ENCODE results near the gene SHPK. TPM values are rescaled to one million over a fixed set of nuclear protein-coding genes. Genes with fewer than 3 reads are reported as not detected.

SHPK gene
- total and polyA plus RNA-seq, 2 of the 4 experiments (the other 2 are of a cell fraction), result 11.1 to 14.3 TPM

GRCh38 chr17:3675886-3676285 lies 39.8 kb upstream of the SHPK start:
- Histone ChIP-seq H3K9me3 (ENCODE audit: control insufficient read depth, insufficient read depth, low read length) (no peaks in the 10 kb centered on the region), H2BK20ac (ENCODE audit: low read depth, low read length) (no peak overlapping the region), H3K4ac (ENCODE audit: low read depth, low read length) (no peak overlapping the region), H2AK9ac (replicated peaks; ENCODE audit: low read depth, low read length, poor library complexity) (no peak overlapping the region), H3K9ac (ENCODE audit: low read depth, low read length) (no peak overlapping the region), H3K4me2 (ENCODE audit: low read depth, low read length) (no peak overlapping the region), H4K5ac (ENCODE audit: low read depth, low read length) (no peak overlapping the region), H3K18ac (ENCODE audit: low read depth, low read length) (no peak overlapping the region), H3K23ac (ENCODE audit: low read depth, low read length) (no peak overlapping the region), H3K56ac (ENCODE audit: extremely low read depth, insufficient read depth, low read length) (no peak overlapping the region), H3K4me1 (ENCODE audit: control insufficient read depth, insufficient read depth, low read length) (no peaks in the 10 kb centered on the region), H4K91ac (ENCODE audit: insufficient read depth, low read depth, low read length) (no peak overlapping the region), H3K27ac (ENCODE audit: insufficient read depth, low read length) (no peak overlapping the region), H2BK120ac (ENCODE audit: low read depth, low read length) (no peak overlapping the region), H2AK5ac (ENCODE audit: low read depth, low read length) (no peak overlapping the region), H2AFZ (replicated peaks; ENCODE audit: low read length, poor library complexity) (no peak overlapping the region), H2BK5ac (ENCODE audit: low read depth, low read length, poor library complexity, severe bottlenecking) (no peak overlapping the region), H3K36me3 (ENCODE audit: control insufficient read depth, insufficient read depth, low read length) (no peaks in the 10 kb centered on the region), H3K9me1 (ENCODE audit: insufficient read depth, low read length) (peaks cover 12% of the 10 kb centered on the region), H4K20me1 (ENCODE audit: insufficient read depth, low read length) (peaks cover 3% of the 10 kb centered on the region; the same call in 1 of the 2 replicates), H2BK15ac (ENCODE audit: low read depth, low read length) (no peak overlapping the region), H4K8ac (ENCODE audit: low read depth in 2 of 2, low read length in 2 of 2) (no peak overlapping the region), H3K27me3 (ENCODE audit: control insufficient read depth, insufficient read depth, low read length) (no peaks in the 10 kb centered on the region; the same call in 1 of the 2 replicates), H3K14ac (replicated peaks; ENCODE audit: low read depth, low read length) (no peak overlapping the region), H3K4me3 (ENCODE audit: insufficient read depth, low read depth, low read length) (no peak overlapping the region), H3K79me1 (ENCODE audit: low read depth in 1 of 2, low read length in 2 of 2) (peaks cover 0 to 13% of the 10 kb centered on the region in 2 experiments; a peak in 2 of 4 replicates)
- dilution Hi-C loops (cut with HindIII; ENCODE audit: low sequenced_read_pairs, unreplicated experiment), result no loop called here
- no TSS peak for BruUV-seq (replicated peaks)
- ChIA-PET CTCF (no interaction called here), POLR2A (ENCODE audit: unreplicated experiment) (no interaction called here)
- intact Hi-C loops (cut with micrococcal nuclease), result no loop called here
- WGBS, 2 experiments (ENCODE audit: extremely low coverage in 2 of 2, insufficient read length in 1 of 2), result 83% methylated on average over 7 of the region's 11 CpGs; no CpG with 5 or more reads in 1 of the 2 experiments
- DNase-seq (no peak), ATAC-seq (ENCODE audit: low read depth) (no peak)
- in situ Hi-C loops (cut with MboI; ENCODE audit: low sequenced_read_pairs), result no loop called here
- no peak for TF ChIP-seq MXI1 (IDR thresholded peaks at IDR 0.05; ENCODE audit: borderline replicate concordance, low read depth, low read length)
- no peak for TF ChIP-seq SMC3 (IDR thresholded peaks at IDR 0.05; ENCODE audit: low read depth, low read length)
- TF ChIP-seq, protein P1, sequence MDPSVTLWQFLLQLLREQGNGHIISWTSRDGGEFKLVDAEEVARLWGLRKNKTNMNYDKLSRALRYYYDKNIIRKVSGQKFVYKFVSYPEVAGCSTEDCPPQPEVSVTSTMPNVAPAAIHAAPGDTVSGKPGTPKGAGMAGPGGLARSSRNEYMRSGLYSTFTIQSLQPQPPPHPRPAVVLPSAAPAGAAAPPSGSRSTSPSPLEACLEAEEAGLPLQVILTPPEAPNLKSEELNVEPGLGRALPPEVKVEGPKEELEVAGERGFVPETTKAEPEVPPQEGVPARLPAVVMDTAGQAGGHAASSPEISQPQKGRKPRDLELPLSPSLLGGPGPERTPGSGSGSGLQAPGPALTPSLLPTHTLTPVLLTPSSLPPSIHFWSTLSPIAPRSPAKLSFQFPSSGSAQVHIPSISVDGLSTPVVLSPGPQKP (IDR thresholded peaks at IDR 0.05; ENCODE audit: borderline replicate concordance, low read depth, low read length), result no peak
- no peak for TF ChIP-seq RCOR1 (IDR thresholded peaks at IDR 0.05; ENCODE audit: insufficient replicate concordance, low read length)
- TF ChIP-seq, protein P2, sequence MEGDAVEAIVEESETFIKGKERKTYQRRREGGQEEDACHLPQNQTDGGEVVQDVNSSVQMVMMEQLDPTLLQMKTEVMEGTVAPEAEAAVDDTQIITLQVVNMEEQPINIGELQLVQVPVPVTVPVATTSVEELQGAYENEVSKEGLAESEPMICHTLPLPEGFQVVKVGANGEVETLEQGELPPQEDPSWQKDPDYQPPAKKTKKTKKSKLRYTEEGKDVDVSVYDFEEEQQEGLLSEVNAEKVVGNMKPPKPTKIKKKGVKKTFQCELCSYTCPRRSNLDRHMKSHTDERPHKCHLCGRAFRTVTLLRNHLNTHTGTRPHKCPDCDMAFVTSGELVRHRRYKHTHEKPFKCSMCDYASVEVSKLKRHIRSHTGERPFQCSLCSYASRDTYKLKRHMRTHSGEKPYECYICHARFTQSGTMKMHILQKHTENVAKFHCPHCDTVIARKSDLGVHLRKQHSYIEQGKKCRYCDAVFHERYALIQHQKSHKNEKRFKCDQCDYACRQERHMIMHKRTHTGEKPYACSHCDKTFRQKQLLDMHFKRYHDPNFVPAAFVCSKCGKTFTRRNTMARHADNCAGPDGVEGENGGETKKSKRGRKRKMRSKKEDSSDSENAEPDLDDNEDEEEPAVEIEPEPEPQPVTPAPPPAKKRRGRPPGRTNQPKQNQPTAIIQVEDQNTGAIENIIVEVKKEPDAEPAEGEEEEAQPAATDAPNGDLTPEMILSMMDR (conservative IDR thresholded peaks at IDR 0.05; ENCODE audit: low read depth, low read length), result no peak
- TF ChIP-seq, protein P3, sequence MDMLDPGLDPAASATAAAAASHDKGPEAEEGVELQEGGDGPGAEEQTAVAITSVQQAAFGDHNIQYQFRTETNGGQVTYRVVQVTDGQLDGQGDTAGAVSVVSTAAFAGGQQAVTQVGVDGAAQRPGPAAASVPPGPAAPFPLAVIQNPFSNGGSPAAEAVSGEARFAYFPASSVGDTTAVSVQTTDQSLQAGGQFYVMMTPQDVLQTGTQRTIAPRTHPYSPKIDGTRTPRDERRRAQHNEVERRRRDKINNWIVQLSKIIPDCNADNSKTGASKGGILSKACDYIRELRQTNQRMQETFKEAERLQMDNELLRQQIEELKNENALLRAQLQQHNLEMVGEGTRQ (IDR thresholded peaks at IDR 0.05; ENCODE audit: low read depth, low read length), result no peak
- no peak for TF ChIP-seq POLR2A (IDR thresholded peaks at IDR 0.05; ENCODE audit: low read depth, low read length)
- no peak for TF ChIP-seq MAFK (IDR thresholded peaks at IDR 0.05; ENCODE audit: low read depth, low read length)
- TF ChIP-seq RFX5 (IDR thresholded peaks at IDR 0.05; ENCODE audit: low read depth, low read length), result no peak
- no peak for TF ChIP-seq FOS (IDR thresholded peaks at IDR 0.05; ENCODE audit: low read depth, low read length)
- no peak for TF ChIP-seq RAD21 (IDR thresholded peaks at IDR 0.05; ENCODE audit: low read length)
- no peak for TF ChIP-seq MAZ (IDR thresholded peaks at IDR 0.05; ENCODE audit: borderline replicate concordance, low read depth, low read length)
- no peak for TF ChIP-seq BHLHE40 (IDR thresholded peaks at IDR 0.05; ENCODE audit: low read depth, low read length)
- no peak for TF ChIP-seq NFE2L2 (IDR thresholded peaks at IDR 0.05; ENCODE audit: low read depth, low read length)
- TF ChIP-seq CEBPB (IDR thresholded peaks at IDR 0.05; ENCODE audit: low read depth, low read length), result no peak
- no peak for TF ChIP-seq CHD1 (IDR thresholded peaks at IDR 0.05; ENCODE audit: low read depth, low read length)
